CD4-positive, alpha-beta T cell treated with Interleukin-15 for 1 hour (primary cell): ENCODE results near the gene ILF3.
A peak's percentile ranks its signal among the peaks of the same experiment; 100 is the strongest.

Experiments used
- DNase-seq: peaks from one replicate; pipeline ENCODE4 v3.0.0-alpha.2; 2020

Gene ILF3

DNA sequence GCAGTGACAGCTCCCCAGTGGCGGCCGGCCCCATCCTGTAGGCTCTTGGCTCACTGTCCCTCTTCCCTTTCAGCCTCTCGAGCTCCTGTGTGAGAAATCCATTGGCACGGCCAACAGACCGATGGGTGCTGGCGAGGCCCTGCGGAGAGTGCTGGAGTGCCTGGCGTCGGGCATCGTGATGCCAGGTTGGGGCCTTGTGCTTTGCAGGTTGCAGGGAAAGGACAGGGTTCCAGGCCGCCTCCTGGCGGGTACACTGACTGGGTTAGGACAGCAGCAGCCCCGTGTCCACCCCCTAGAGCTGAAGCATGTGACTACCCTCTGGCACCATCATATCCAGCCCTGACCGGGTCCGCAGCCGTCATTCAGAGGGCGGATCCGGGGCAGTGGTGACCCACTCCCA, 25.6 kb downstream of the ILF3 start:
- DNase-seq = no peak

- no peak for DNase-seq
Measured at GRCh38 chr19:10680545-10681135, 26.5 kb downstream of the ILF3 start.

- DNase-seq = no peak
Measured at GRCh38 chr19:10681658-10682057, 27.5 kb downstream of the ILF3 start.

GRCh38 chr19:10682397-10683063, 28.4 kb downstream of the ILF3 start:
- DNase-seq = no peak

DNA sequence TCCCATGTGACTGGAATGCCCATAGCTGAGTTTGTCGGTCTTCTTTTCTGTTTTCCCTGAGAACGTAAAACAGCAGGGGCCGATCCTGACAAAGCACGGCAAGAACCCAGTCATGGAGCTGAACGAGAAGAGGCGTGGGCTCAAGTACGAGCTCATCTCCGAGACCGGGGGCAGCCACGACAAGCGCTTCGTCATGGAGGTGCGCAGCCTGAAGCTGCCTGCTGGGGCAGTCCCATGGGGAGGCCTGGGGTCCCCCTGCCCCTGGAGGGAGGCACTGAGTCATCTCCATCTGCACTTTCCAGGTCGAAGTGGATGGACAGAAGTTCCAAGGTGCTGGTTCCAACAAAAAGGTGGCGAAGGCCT, 28.9 kb downstream of the ILF3 start:
- no peak for DNase-seq

- DNase-seq = no peak
Measured at GRCh38 chr19:10683582-10683981, 29.4 kb downstream of the ILF3 start.

- no peak for DNase-seq
Measured at GRCh38 chr19:10685210-10685609, 31.1 kb downstream of the ILF3 start.

DNA sequence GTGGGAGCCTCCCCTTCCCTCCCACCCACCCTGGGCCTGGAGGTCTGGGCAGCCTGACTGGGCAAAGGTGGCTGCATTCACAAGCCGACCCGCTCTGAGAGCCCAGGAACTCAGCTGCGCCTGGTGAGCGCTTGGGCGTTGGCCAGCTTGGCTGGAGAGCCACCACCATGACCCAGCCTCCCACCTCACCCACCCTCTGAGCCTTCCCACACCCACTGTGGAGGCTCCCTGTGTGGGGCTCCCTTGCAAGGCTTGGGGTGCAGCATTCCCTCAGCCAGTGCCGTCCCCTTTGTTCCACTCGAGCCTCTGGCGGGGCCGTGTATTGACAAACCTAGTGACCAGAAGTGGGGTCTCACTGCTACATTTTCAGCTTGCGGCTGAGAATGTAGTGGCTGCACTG, 32.0 kb downstream of the ILF3 start:
- no peak for DNase-seq

- no peak for DNase-seq
Measured at GRCh38 chr19:10686661-10687517, 32.7 kb downstream of the ILF3 start.

DNA sequence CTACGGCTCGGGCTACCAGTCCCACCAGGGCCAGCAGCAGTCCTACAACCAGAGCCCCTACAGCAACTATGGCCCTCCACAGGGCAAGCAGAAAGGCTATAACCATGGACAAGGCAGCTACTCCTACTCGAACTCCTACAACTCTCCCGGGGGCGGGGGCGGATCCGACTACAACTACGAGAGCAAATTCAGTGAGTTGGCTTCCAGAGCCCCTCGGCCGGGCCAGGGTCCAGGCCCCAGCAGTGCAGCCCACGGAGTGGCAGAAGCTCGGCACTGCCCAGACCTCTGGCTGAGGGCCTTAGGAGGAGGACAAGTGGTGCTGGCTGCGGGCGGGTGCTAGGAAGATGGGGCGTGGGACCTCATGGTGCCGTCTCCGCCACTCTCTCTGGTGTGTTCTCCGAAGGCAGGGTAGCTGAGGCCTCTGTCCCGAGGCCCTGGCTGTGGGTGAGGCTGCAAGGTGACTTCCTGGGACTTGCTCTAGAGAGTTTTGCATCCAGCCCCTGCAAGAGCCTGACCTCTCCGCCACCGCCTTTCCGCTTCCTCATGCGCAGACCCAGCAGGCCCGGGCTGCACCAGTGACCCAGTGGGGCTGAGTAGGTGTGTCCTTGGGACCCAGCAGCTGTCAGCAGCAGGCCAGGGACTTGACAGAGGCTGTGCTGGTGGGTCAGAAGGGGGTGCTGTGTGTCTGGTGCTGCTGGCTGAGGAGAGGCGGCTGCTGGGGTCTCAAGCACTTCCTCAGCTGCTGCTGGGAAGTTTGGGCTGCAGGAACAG, 33.6 kb downstream of the ILF3 start:
- DNase-seq = no peak

DNA sequence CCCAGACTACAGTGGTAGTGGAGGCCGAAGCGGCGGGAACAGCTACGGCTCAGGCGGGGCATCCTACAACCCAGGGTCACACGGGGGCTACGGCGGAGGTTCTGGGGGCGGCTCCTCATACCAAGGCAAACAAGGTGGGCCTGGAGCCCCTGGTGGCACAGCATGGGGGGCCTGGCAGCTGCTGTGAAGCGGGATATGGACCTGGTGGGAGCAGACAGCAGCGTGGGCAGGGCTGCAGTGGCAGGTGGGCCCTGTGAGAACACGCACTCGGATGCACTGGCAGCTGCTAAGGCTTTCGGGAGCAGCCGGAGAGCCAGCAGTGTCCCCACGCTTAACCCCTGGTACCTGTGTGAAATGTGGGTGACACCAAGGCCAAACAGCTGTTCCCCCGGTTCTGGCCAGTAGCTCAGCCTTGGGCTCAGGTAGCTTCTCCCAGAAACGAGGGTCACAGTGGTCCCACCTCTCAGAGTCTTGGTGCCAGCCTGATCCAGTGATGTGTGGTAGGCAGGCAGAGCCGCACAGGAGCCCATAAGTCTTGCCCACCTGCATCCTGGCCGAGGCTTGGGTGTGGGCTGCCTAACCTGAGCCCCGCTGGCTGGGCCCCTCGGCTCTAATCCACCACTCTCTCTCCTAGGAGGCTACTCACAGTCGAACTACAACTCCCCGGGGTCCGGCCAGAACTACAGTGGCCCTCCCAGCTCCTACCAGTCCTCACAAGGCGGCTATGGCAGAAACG, 34.6 kb downstream of the ILF3 start:
- no peak for DNase-seq

GRCh38 chr19:10690341-10690781, 36.2 kb downstream of the ILF3 start:
- no peak for DNase-seq

- DNase-seq = no peak
Measured at GRCh38 chr19:10691178-10691881, 37.2 kb downstream of the ILF3 start.

- DNase-seq = no peak
Measured at GRCh38 chr19:10691883-10692282, 37.7 kb downstream of the ILF3 start.

GRCh38 chr19:10692673-10693264, 38.6 kb downstream of the ILF3 start:
- no peak for DNase-seq

GRCh38 chr19:10694706-10695307, 40.7 kb downstream of the ILF3 start:
- DNase-seq = no peak

DNA sequence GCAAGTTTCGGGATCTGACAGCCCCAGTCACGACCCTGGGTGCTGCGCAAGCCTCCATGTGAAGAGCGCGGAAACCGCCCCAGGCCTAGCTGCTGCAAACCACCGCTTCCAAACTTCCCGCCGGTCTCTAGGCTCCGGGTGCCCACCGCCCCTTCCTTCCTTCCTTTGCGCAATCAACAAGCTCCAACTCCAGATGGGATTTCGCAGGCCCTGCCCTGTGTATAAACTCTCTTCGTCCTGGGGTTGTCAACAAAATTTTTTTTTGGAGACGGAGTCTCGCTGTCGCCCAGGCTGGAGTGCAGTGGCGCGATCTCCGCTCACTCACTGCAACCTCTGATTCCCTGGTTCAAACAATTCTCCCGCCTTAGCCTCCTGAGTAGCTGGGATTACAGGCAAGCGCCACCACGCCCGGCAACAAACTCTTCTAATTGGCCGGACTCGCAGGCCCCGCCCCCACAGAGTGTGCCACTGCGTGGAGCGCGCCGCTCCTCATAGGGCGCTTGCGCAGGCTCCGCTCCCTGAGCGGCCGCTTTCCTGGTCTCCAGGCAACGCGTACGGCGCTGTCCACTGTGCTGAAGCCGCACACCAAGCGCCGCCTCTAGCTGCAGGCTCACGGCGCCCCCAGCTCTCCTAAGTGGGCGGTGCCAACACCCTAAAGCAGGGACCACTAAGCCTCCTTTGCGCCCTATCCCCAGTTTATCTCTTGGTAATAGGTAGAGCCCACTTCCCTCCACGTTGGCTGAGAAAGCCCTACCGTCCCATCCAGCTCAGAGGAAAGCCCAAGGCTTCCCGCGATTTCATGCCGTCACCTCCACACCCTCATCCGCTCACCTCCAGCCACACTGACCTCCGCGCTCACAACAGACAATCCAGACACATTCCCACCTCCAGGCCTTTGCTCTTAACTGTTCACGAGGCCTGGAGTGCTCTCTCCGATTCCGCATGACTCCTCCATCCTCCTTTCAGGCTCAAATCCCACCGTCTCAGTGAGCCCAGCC, 41.6 kb downstream of the ILF3 start:
- DNase-seq = peak; percentile 92

GRCh38 chr19:10699650-10700335, 45.6 kb downstream of the ILF3 start:
- DNase-seq = peak; percentile 59

DNA sequence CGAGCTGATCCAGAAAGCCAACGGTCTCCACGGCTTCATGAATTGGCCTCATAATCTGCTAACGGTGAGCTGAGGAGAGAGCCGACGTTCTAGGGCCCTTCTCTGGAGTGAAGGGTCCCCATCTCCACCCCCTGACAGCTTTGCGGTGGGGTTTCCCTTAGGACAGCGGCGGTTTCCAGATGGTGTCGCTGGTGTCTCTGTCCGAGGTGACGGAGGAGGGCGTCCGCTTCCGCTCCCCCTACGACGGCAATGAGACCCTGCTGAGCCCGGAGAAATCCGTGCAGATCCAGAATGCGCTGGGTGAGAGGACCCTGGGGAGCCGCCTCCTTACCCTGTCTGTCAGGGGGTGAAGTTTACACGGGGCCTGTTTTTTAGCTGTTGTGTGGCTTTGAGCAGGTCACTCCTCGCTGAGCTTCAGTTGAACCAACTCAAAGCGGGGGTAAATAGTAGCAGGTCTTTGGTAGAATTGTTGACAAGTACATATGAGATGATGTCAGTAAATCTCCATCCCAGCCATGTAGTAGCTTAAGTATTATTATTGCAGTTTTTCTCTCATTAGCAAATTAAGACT, 47.9 kb downstream of the ILF3 start:
- DNase-seq = no peak
